ACC112 (cell line): ENCODE data around the gene MMP19.
"Not testable (repeated sequence)": the region's sequence is repeated elsewhere in the genome, so short reads cannot be mapped to it uniquely, and the experiment has no call there.

Experiments
- H2AFZ ChIP-seq: fragments of 200-600 bp; sonication (generic); one replicate; pipeline ENCODE4 v1.6.0; 2017; ENCODE audit warnings: antibody characterized with exemption, low read length; ENCODE audit not compliant: unreplicated experiment
- H3K27ac ChIP-seq: fragments of 200-600 bp; sonication (generic); 2 replicates; pipeline ENCODE4 v1.5.1; 2014; ENCODE audit warnings: low read depth, mild to moderate bottlenecking, antibody characterized with exemption, low read length, moderate library complexity
- H3K27me3 ChIP-seq: fragments of 200-600 bp; sonication (generic); 2 replicates; pipeline ENCODE4 v1.6.1; 2014; ENCODE audit warnings: mild to moderate bottlenecking, antibody characterized with exemption, low read length, moderate library complexity, mixed read lengths; ENCODE audit not compliant: insufficient read depth
- H3K36me3 ChIP-seq: fragments of 200-600 bp; sonication (generic); 2 replicates; pipeline ENCODE4 v1.6.1; 2016; ENCODE audit warnings: mild to moderate bottlenecking, antibody characterized with exemption, low read length, moderate library complexity, mixed read lengths; ENCODE audit not compliant: insufficient read depth
- H3K4me1 ChIP-seq: fragments of 200-600 bp; sonication (generic); one replicate; pipeline ENCODE4 v1.6.1; 2016; ENCODE audit warnings: low read length, mixed read lengths; ENCODE audit not compliant: insufficient read depth, unreplicated experiment, control insufficient read depth
- H3K4me3 ChIP-seq: fragments of 200-600 bp; sonication (generic); 2 replicates; pipeline ENCODE4 v1.5.1; 2014; ENCODE audit warnings: mild to moderate bottlenecking, low read depth, low read length
- H3K79me2 ChIP-seq: fragments of 200-600 bp; sonication (generic); one replicate; pipeline ENCODE4 v1.6.0; 2016; ENCODE audit warnings: low read length; ENCODE audit not compliant: control insufficient read depth, unreplicated experiment, insufficient read depth

The MMP19 gene

GRCh38 chr12:55842681-55843429 lies at the start of gene MMP19:
Gene MMP19, minus strand, starts transcription at chr12:55842936. Its CDS starts 106 bp downstream, at chr12:55842830.
- Histone ChIP-seq H3K4me1 (peaks cover 44% of the 10 kb centered on the region), H3K4me3 (peak within 1 kb of the TSS; percentile 82), H3K79me2 (peaks cover 16% of the 10 kb centered on the region), H3K27ac (peak within 1 kb of the TSS; percentile 50; the same call in 1 of the 2 replicates), H3K27me3 (no peaks in the 10 kb centered on the region), H2AFZ (no peak within 1 kb of the TSS), H3K36me3 (peaks cover 17% of the 10 kb centered on the region; the same call in 1 of the 2 replicates)

- Histone ChIP-seq H2AFZ (no peak overlapping the region), H3K4me1 (no peaks in the 10 kb centered on the region), H3K27me3 (no peaks in the 10 kb centered on the region), H3K4me3 (no peak overlapping the region), H3K36me3 (no peaks in the 10 kb centered on the region), H3K79me2 (no peaks in the 10 kb centered on the region), H3K27ac (no peak overlapping the region)
These were observed 48.6 kb upstream of the MMP19 start for GRCh38 chr12:55891310-55891709.

- no peak overlapping the region for H3K4me3 ChIP-seq
- no peaks in the 10 kb centered on the region for H3K36me3 ChIP-seq
- H3K27me3 ChIP-seq = no peaks in the 10 kb centered on the region
- H2AFZ ChIP-seq = no peak overlapping the region
- no peaks in the 10 kb centered on the region for H3K79me2 ChIP-seq
- peaks cover 7% of the 10 kb centered on the region for H3K4me1 ChIP-seq
- H3K27ac ChIP-seq = no peak overlapping the region
These were observed 42.4 kb upstream of the MMP19 start for GRCh38 chr12:55885113-55885512.

- H3K36me3 ChIP-seq = no peaks in the 10 kb centered on the region
- no peak overlapping the region for H3K4me3 ChIP-seq
- H3K27me3 ChIP-seq = no peaks in the 10 kb centered on the region
- H3K27ac ChIP-seq = no peak overlapping the region
- peaks cover 7% of the 10 kb centered on the region for H3K4me1 ChIP-seq
- H2AFZ ChIP-seq = no peak overlapping the region
- no peaks in the 10 kb centered on the region for H3K79me2 ChIP-seq
These were observed 35.1 kb upstream of the MMP19 start for GRCh38 chr12:55877824-55878223.

GRCh38 chr12:55875704-55876467 lies 33.1 kb upstream of the MMP19 start:
- H3K27me3 ChIP-seq = no peaks in the 10 kb centered on the region
- peaks cover 3% of the 10 kb centered on the region for H3K4me1 ChIP-seq
- no peak overlapping the region for H3K4me3 ChIP-seq
- no peak overlapping the region for H3K27ac ChIP-seq
- no peaks in the 10 kb centered on the region for H3K36me3 ChIP-seq
- no peaks in the 10 kb centered on the region for H3K79me2 ChIP-seq
- no peak overlapping the region for H2AFZ ChIP-seq

GRCh38 chr12:55874443-55874842 lies 31.7 kb upstream of the MMP19 start:
- no peaks in the 10 kb centered on the region for H3K27me3 ChIP-seq
- no peaks in the 10 kb centered on the region for H3K36me3 ChIP-seq

GRCh38 chr12:55866454-55867004 lies 23.8 kb upstream of the MMP19 start:
- H3K4me3 ChIP-seq = not testable (repeated sequence)

More at GRCh38 chr12:55874443-55874842, 31.7 kb upstream of the MMP19 start:
- no peaks in the 10 kb centered on the region for H3K4me1 ChIP-seq
- no peak overlapping the region for H2AFZ ChIP-seq
- no peaks in the 10 kb centered on the region for H3K79me2 ChIP-seq
- no peak overlapping the region for H3K27ac ChIP-seq
- H3K4me3 ChIP-seq = no peak overlapping the region

GRCh38 chr12:55865327-55865726 lies 22.6 kb upstream of the MMP19 start:
- H3K27ac ChIP-seq = no peak overlapping the region
- no peak overlapping the region for H3K4me3 ChIP-seq
- H2AFZ ChIP-seq = no peak overlapping the region
- no peaks in the 10 kb centered on the region for H3K79me2 ChIP-seq
- no peaks in the 10 kb centered on the region for H3K36me3 ChIP-seq
- H3K4me1 ChIP-seq = no peaks in the 10 kb centered on the region
- no peaks in the 10 kb centered on the region for H3K27me3 ChIP-seq

More at GRCh38 chr12:55866454-55867004, 23.8 kb upstream of the MMP19 start:
- not testable (repeated sequence) for H3K36me3 ChIP-seq, H2AFZ ChIP-seq, H3K4me1 ChIP-seq, H3K27me3 ChIP-seq, H3K79me2 ChIP-seq, H3K27ac ChIP-seq

GRCh38 chr12:55862931-55863330 lies 20.2 kb upstream of the MMP19 start:
- H3K27me3 ChIP-seq, H3K4me1 ChIP-seq, H3K27ac ChIP-seq, H2AFZ ChIP-seq, H3K36me3 ChIP-seq, H3K79me2 ChIP-seq, H3K4me3 ChIP-seq: not testable (repeated sequence)

- no peaks in the 10 kb centered on the region for H3K36me3 ChIP-seq
- H3K4me3 ChIP-seq = no peak overlapping the region
- no peaks in the 10 kb centered on the region for H3K79me2 ChIP-seq
- H3K27me3 ChIP-seq = no peaks in the 10 kb centered on the region
- no peak overlapping the region for H3K27ac ChIP-seq
- no peaks in the 10 kb centered on the region for H3K4me1 ChIP-seq
- no peak overlapping the region for H2AFZ ChIP-seq
These were observed 19.6 kb upstream of the MMP19 start for GRCh38 chr12:55862286-55862685.
